Upper lobe of right lung (tissue), 1 donor: Measurements from ENCODE around the gene RAB3GAP2. TPM values are rescaled to one million over a fixed set of nuclear protein-coding genes. Genes with fewer than 3 reads are reported as not detected.

ENCODE experiments used
- ATAC-seq: fragments of 200-7000 bp; cut with Tn5 transposase; one replicate; pipeline ENCODE4 v1.9.1; 2020; ENCODE audit warnings: mild to moderate bottlenecking, moderate library complexity
- DNase-seq: peaks from one replicate; pipeline ENCODE4 v3.0.0-alpha.2; 2020
- H3K27ac ChIP-seq: fragments of 200-600 bp; one replicate; pipeline ENCODE4 v1.8.0; 2022
- H3K27me3 ChIP-seq: fragments of 200-600 bp; one replicate; pipeline ENCODE4 v1.8.0; 2022; ENCODE audit warnings: mild to moderate bottlenecking
- H3K36me3 ChIP-seq: fragments of 200-600 bp; one replicate; pipeline ENCODE4 v1.8.0; 2022
- H3K4me1 ChIP-seq: fragments of 200-600 bp; one replicate; pipeline ENCODE4 v1.8.0; 2022
- H3K4me3 ChIP-seq: fragments of 200-600 bp; one replicate; pipeline ENCODE4 v1.8.0; 2022; ENCODE audit warnings: mild to moderate bottlenecking
- H3K9me3 ChIP-seq: fragments of 200-600 bp; one replicate; pipeline ENCODE4 v1.8.0; 2022
- CTCF ChIP-seq: fragments of 200-600 bp; IDR thresholded peaks from one replicate; pipeline ENCODE4 v1.8.0; 2022; ENCODE audit warnings: antibody characterized with exemption
- intact Hi-C: fragments of 100-400 bp; cut with DNase I; formaldehyde crosslinking; loops from one replicate; pipeline ENCODE4 v1.11.0; 2022
- total RNA-seq: library from RNA; stranded (reverse); fragmentation: NEBNext Ultra II Directional; extraction: Animal tissue kit (Norgen Biotek cat#: 25700); gene quantifications from one replicate; pipeline ENCODE4 v1.2.1, GENCODE V29; 2021
- donor health status: DM: no; HTN: yes; CAD: no; lungs with severe emphysema.

Gene RAB3GAP2
- total RNA-seq, 1 donor from 2014 or later: 39.2 TPM

GRCh38 chr1:220233927-220234326 lies 38.3 kb downstream of the RAB3GAP2 start:
- intact Hi-C loops: no loop called here
- no peak overlapping the region for H3K27ac ChIP-seq
- ATAC-seq: no peak
- H3K4me1 ChIP-seq: no peaks in the 10 kb centered on the region
- no peaks in the 10 kb centered on the region for H3K9me3 ChIP-seq
- no peaks in the 10 kb centered on the region for H3K27me3 ChIP-seq
- H3K36me3 ChIP-seq: peaks cover 21% of the 10 kb centered on the region
- DNase-seq: no peak
- TF ChIP-seq CTCF: no peak
- H3K4me3 ChIP-seq: no peak overlapping the region

- ATAC-seq: no peak
Measured at GRCh38 chr1:220229771-220230170, 42.5 kb downstream of the RAB3GAP2 start.

GRCh38 chr1:220227393-220227792 lies 44.9 kb downstream of the RAB3GAP2 start:
- ATAC-seq (no peak), DNase-seq (no peak)
- Histone ChIP-seq H3K4me3 (no peak overlapping the region), H3K27ac (no peak overlapping the region), H3K9me3 (no peaks in the 10 kb centered on the region), H3K27me3 (no peaks in the 10 kb centered on the region), H3K36me3 (peaks cover 31% of the 10 kb centered on the region), H3K4me1 (peaks cover 6% of the 10 kb centered on the region)
- intact Hi-C loops: no loop called here
- no peak for TF ChIP-seq CTCF

More at GRCh38 chr1:220229771-220230170, 42.5 kb downstream of the RAB3GAP2 start:
- no peak overlapping the region for H3K27ac ChIP-seq
- H3K27me3 ChIP-seq: no peaks in the 10 kb centered on the region
- no peak for DNase-seq
- intact Hi-C loops: no loop called here
- H3K9me3 ChIP-seq: no peaks in the 10 kb centered on the region
- H3K4me1 ChIP-seq: peaks cover 6% of the 10 kb centered on the region
- no peak for TF ChIP-seq CTCF
- no peak overlapping the region for H3K4me3 ChIP-seq
- peaks cover 27% of the 10 kb centered on the region for H3K36me3 ChIP-seq

DNA sequence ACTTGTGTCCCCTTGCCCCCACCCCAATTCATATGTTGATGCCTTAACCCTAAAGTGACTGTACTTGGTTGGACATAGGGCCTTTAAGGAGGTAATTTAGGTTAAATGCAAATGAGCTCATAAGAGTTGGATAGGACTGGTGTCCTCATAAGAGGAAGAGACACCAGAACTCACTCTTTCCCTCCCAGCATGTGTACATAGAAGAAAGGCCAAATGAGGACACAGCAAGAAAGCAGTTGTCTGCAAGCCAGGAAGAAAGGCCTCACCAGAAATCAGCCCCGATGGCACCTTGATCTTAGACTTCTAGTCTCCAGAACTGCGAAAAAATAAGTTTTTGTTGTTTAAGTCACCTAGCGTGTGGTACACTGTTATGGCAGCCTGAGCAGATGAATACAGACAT lies 45.5 kb downstream of the RAB3GAP2 start:
- Histone ChIP-seq H3K4me1 (peaks cover 6% of the 10 kb centered on the region), H3K36me3 (peaks cover 24% of the 10 kb centered on the region), H3K9me3 (no peaks in the 10 kb centered on the region), H3K27me3 (no peaks in the 10 kb centered on the region), H3K4me3 (no peak overlapping the region), H3K27ac (no peak overlapping the region)
- intact Hi-C loops: no loop called here
- ATAC-seq (no peak), DNase-seq (no peak)
- TF ChIP-seq CTCF: no peak

DNA sequence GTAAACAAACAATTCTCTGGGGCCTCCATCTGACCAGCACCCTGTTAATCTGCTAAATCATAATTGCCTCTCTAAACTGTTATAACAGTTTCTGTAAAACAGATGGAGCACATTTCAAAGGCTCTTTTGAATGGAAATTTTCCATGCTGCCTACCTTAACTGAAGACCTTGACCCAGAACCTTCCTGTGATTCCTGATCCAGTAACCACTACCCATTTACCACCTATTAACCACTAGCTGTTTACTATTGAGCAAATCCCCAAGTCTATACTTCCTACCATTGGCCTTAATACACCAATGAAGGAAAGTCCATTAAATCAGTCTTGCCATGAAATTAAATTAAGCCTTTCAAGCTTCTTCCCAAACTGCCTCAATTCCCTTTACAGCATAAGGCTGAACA lies 46.3 kb downstream of the RAB3GAP2 start:
- no peak for DNase-seq

More for the DNA sequence above, 46.3 kb downstream of the RAB3GAP2 start:
- Histone ChIP-seq H3K9me3 (no peaks in the 10 kb centered on the region), H3K27ac (no peak overlapping the region), H3K27me3 (no peaks in the 10 kb centered on the region), H3K36me3 (peaks cover 18% of the 10 kb centered on the region), H3K4me1 (peaks cover 6% of the 10 kb centered on the region), H3K4me3 (no peak overlapping the region)
- no peak for ATAC-seq
- intact Hi-C loops: no loop called here
- no peak for TF ChIP-seq CTCF
